WTC11 (cell line): ENCODE data around the gene SMIM41. TPM values are rescaled to one million over a fixed set of nuclear protein-coding genes. Genes with fewer than 3 reads are reported as not detected.

Experiments used
- ATAC-seq: fragments of 200-7000 bp; cut with Tn5 transposase; 2 replicates; pipeline ENCODE4 v1.10.0; 2021; ENCODE audit warnings: mild to moderate bottlenecking, moderate library complexity
- CTCF ChIA-PET: fragments of 300-600 bp; sonication (Branson Sonifier 250); formaldehyde crosslinking; loops from one replicate; lab custom pipeline; 2021; ENCODE audit warnings: antibody characterized with exemption; lab: Charles Lee
- POLR2A ChIA-PET: fragments of 350-600 bp; sonication (Branson Sonifier 250); formaldehyde crosslinking; loops from one replicate; lab custom pipeline; 2021; ENCODE audit warnings: antibody characterized with exemption; lab: Charles Lee
- DNase-seq: peaks from one replicate; pipeline ENCODE4 v3.0.0; 2021; ENCODE audit warnings: low spot score
- H3K27ac Mint-ChIP-seq: 2 replicates; pipeline ENCODE4 v1.8.0; 2021; ENCODE audit warnings: mixed read lengths
- H3K27me3 Mint-ChIP-seq: 2 replicates; pipeline ENCODE4 v1.8.0; 2021; ENCODE audit warnings: low read depth, mild to moderate bottlenecking, moderate library complexity, mixed read lengths
- H3K36me3 Mint-ChIP-seq: 2 replicates; pipeline ENCODE4 v1.8.0; 2021; ENCODE audit warnings: mixed read lengths
- H3K4me1 Mint-ChIP-seq: 2 replicates; pipeline ENCODE4 v1.8.0; 2022; ENCODE audit warnings: mixed read lengths
- H3K4me3 Mint-ChIP-seq: 2 replicates; pipeline ENCODE4 v1.8.0; 2021; ENCODE audit warnings: mild to moderate bottlenecking, moderate library complexity, mixed read lengths
- H3K9me3 Mint-ChIP-seq: 2 replicates; pipeline ENCODE4 v1.8.0; 2021; ENCODE audit warnings: mixed read lengths
- AFF4 ChIP-seq: sonication (generic); formaldehyde crosslinking; IDR thresholded peaks from 2 replicates; pipeline ENCODE4 v1.8.1; 2023; ENCODE audit warnings: mild to moderate bottlenecking, missing genetic modification reagents, borderline replicate concordance
- CREM ChIP-seq: sonication (generic); formaldehyde crosslinking; IDR thresholded peaks from 2 replicates; pipeline ENCODE4 v1.8.1; 2022; ENCODE audit warnings: mild to moderate bottlenecking, missing genetic modification reagents, moderate library complexity
- CTCF ChIP-seq: fragments of 200-600 bp; IDR thresholded peaks from 2 replicates; pipeline ENCODE4 v1.8.0; 2022; ENCODE audit warnings: antibody characterized with exemption
- EMX1 ChIP-seq: fragments of 250-450 bp; sonication (Bioruptor Pico); IDR thresholded peaks from 2 replicates; pipeline ENCODE4 v1.8.0; 2021; ENCODE audit warnings: mild to moderate bottlenecking
- HMGA2 ChIP-seq: fragments of 250-450 bp; sonication (Bioruptor Pico); IDR thresholded peaks from 2 replicates; pipeline ENCODE4 v1.4.0; 2021; ENCODE audit warnings: mild to moderate bottlenecking, moderate library complexity
- JAZF1 ChIP-seq: fragments of 250-450 bp; sonication (Bioruptor Pico); IDR thresholded peaks from 2 replicates; pipeline ENCODE4 v1.9.0; 2021; ENCODE audit warnings: moderate library complexity, mild to moderate bottlenecking, inconsistent platforms
- NR1H2 ChIP-seq: sonication (generic); formaldehyde crosslinking; IDR thresholded peaks from 2 replicates; pipeline ENCODE4 v1.9.0; 2021; ENCODE audit warnings: mild to moderate bottlenecking, moderate library complexity, missing genetic modification reagents
- OVOL2 ChIP-seq: fragments of 250-450 bp; sonication (Bioruptor Pico); IDR thresholded peaks from 2 replicates; pipeline ENCODE4 v1.9.0; 2021; ENCODE audit warnings: mild to moderate bottlenecking, borderline replicate concordance
- PREB ChIP-seq: sonication (generic); formaldehyde crosslinking; IDR thresholded peaks from 2 replicates; pipeline ENCODE4 v1.8.1; 2022; ENCODE audit warnings: mild to moderate bottlenecking, missing genetic modification reagents, moderate library complexity, borderline replicate concordance
- RELA ChIP-seq: sonication (generic); formaldehyde crosslinking; IDR thresholded peaks from 2 replicates; pipeline ENCODE4 v1.8.1; 2022; ENCODE audit warnings: missing genetic modification reagents, mild to moderate bottlenecking, borderline replicate concordance
- RORB ChIP-seq: fragments of 250-450 bp; sonication (Bioruptor Pico); IDR thresholded peaks from 2 replicates; pipeline ENCODE4 v1.9.0; 2021; ENCODE audit warnings: mild to moderate bottlenecking
- ZMAT4 ChIP-seq: fragments of 250-450 bp; sonication (Bioruptor Pico); IDR thresholded peaks from 2 replicates; pipeline ENCODE4 v1.9.0; 2021; ENCODE audit warnings: mild to moderate bottlenecking
- ZNF138 ChIP-seq: sonication (generic); formaldehyde crosslinking; conservative IDR thresholded peaks from 2 replicates; pipeline ENCODE4 v1.8.1; 2022; ENCODE audit warnings: mild to moderate bottlenecking, moderate library complexity, missing genetic modification reagents
- ZNF423 ChIP-seq: fragments of 250-450 bp; sonication (Bioruptor Pico); IDR thresholded peaks from 2 replicates; pipeline ENCODE4 v2.1.2; 2022; ENCODE audit warnings: mild to moderate bottlenecking, moderate library complexity
- ZNF532 ChIP-seq: fragments of 250-450 bp; sonication (Bioruptor Pico); IDR thresholded peaks from 2 replicates; pipeline ENCODE4 v1.9.0; 2021; ENCODE audit warnings: mild to moderate bottlenecking, borderline replicate concordance
- total RNA-seq: library from RNA; stranded (reverse); gene quantifications from 3 replicates; pipeline ENCODE4 v1.2.3, GENCODE V29; 2021
- TF ChIP-seq, protein P1 (sequence below): fragments of 250-450 bp; sonication (Bioruptor Pico); IDR thresholded peaks from 2 replicates; pipeline ENCODE4 v1.9.0; 2021; ENCODE audit warnings: moderate library complexity, mild to moderate bottlenecking, inconsistent platforms, borderline replicate concordance
- TF ChIP-seq, protein P2 (sequence below): sonication (generic); formaldehyde crosslinking; IDR thresholded peaks from 2 replicates; pipeline ENCODE4 v1.8.0; 2022; ENCODE audit warnings: mild to moderate bottlenecking, missing genetic modification reagents
- TF ChIP-seq, protein P3 (sequence below): sonication (generic); formaldehyde crosslinking; IDR thresholded peaks from 2 replicates; pipeline ENCODE4 v1.8.1; 2022; ENCODE audit warnings: low read depth, missing genetic modification reagents, borderline replicate concordance
- TF ChIP-seq, protein P4 (sequence below): sonication (generic); formaldehyde crosslinking; IDR thresholded peaks from 2 replicates; pipeline ENCODE4 v1.8.1; 2023; ENCODE audit warnings: mild to moderate bottlenecking, missing genetic modification reagents, moderate library complexity

SMIM41 gene
- total RNA-seq, 1 experiment from 2014 or later: not detected

DNA sequence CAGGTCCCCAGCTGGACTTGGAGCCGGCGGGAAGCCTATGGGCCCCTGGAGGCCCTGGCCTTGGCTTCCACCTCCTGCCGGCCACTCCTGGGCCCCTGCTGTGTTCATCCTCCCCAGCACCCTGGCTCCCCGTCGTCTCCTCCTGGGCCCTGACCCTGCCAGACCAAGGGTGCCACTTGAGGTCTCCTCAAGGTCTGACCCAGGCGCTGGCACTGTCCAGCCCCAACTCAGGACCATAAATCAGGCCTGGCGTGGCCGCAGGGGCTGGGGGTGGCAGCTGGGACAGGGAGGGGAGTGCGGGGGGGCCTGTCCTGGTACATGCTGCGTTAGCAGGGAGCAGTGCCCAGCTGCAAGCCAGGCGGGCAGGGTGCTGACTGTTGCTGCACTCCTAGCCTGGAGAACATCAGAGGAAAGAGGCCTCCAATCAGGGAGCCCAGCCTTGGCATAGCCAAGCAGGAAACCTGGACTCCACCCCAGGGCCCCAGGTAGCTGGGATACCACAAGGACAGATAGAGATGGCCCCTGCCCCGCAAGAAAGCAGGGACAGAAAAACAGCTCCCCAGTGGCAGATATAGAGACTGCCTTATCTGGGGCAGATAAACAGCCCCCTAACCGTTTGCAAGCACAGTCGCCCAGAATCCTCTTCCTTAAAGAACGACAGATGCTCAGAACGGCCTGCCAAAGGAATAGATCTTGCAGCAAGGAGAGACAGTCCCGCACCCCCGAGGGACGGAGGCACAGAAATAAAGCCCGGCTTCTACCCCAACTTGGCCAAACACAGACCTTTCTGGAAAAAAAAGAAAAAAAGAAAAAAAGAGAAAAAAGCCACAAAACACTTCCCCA is 16.2 kb upstream of the SMIM41 start:
- H3K4me1 Mint-ChIP-seq: no peaks in the 10 kb centered on the region
- ChIA-PET POLR2A (no interaction called here), CTCF (interaction anchor here (0.6 to 7.2 kb wide), 11 partner anchors 12 to 815 kb away, joined by 3 to 78 read pairs (median 4); partner anchors contain the start of gene NR4A1)
- no peak for DNase-seq
- 0 out of 2 replicates have a peak overlapping the region, but pooled peaks have one; percentile 27 for H3K27ac Mint-ChIP-seq
- H3K27me3 Mint-ChIP-seq: peaks cover 6% of the 10 kb centered on the region
- TF ChIP-seq NR1H2 (CRISPR knock-in tag) (no peak), RORB (CRISPR knock-in tag) (no peak), ZMAT4 (CRISPR knock-in tag) (no peak), ZNF423 (CRISPR knock-in tag) (no peak), AFF4 (CRISPR knock-in tag) (no peak), ZNF138 (CRISPR knock-in tag) (no peak), CREM (CRISPR knock-in tag) (no peak), ZNF532 (CRISPR knock-in tag) (no peak), CTCF (no peak), RELA (CRISPR knock-in tag) (no peak), PREB (CRISPR knock-in tag) (no peak), EMX1 (CRISPR knock-in tag) (no peak), HMGA2 (CRISPR knock-in tag) (no peak), OVOL2 (no peak), JAZF1 (CRISPR knock-in tag) (no peak)
- TF ChIP-seq, protein P1, sequence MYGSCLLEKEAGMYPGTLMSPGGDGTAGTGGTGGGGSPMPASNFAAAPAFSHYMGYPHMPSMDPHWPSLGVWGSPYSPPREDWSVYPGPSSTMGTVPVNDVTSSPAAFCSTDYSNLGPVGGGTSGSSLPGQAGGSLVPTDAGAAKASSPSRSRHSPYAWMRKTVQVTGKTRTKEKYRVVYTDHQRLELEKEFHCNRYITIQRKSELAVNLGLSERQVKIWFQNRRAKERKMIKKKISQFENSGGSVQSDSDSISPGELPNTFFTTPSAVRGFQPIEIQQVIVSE (CRISPR knock-in tag): no peak
- TF ChIP-seq, protein P2, sequence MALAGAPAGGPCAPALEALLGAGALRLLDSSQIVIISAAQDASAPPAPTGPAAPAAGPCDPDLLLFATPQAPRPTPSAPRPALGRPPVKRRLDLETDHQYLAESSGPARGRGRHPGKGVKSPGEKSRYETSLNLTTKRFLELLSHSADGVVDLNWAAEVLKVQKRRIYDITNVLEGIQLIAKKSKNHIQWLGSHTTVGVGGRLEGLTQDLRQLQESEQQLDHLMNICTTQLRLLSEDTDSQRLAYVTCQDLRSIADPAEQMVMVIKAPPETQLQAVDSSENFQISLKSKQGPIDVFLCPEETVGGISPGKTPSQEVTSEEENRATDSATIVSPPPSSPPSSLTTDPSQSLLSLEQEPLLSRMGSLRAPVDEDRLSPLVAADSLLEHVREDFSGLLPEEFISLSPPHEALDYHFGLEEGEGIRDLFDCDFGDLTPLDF (CRISPR knock-in tag): no peak
- TF ChIP-seq, protein P3, sequence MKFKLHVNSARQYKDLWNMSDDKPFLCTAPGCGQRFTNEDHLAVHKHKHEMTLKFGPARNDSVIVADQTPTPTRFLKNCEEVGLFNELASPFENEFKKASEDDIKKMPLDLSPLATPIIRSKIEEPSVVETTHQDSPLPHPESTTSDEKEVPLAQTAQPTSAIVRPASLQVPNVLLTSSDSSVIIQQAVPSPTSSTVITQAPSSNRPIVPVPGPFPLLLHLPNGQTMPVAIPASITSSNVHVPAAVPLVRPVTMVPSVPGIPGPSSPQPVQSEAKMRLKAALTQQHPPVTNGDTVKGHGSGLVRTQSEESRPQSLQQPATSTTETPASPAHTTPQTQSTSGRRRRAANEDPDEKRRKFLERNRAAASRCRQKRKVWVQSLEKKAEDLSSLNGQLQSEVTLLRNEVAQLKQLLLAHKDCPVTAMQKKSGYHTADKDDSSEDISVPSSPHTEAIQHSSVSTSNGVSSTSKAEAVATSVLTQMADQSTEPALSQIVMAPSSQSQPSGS (CRISPR knock-in tag): no peak
- TF ChIP-seq, protein P4, sequence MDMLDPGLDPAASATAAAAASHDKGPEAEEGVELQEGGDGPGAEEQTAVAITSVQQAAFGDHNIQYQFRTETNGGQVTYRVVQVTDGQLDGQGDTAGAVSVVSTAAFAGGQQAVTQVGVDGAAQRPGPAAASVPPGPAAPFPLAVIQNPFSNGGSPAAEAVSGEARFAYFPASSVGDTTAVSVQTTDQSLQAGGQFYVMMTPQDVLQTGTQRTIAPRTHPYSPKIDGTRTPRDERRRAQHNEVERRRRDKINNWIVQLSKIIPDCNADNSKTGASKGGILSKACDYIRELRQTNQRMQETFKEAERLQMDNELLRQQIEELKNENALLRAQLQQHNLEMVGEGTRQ (CRISPR knock-in tag): no peak
- 0 out of 2 replicates have a peak, but pooled peaks cover 3% of the 10 kb centered on the region for H3K36me3 Mint-ChIP-seq
- ATAC-seq: no peak
- H3K4me3 Mint-ChIP-seq: no peak overlapping the region
- H3K9me3 Mint-ChIP-seq: no peaks in the 10 kb centered on the region
